SH-SY5Y (cell line): ENCODE results near the gene ADGRL3.

Source experiments
- GATA2 ChIP-seq: IDR thresholded peaks from 2 replicates; pipeline ENCODE4 v1.6.1; 2011; ENCODE audit warnings: mild to moderate bottlenecking, low read depth, low read length
- GATA3 ChIP-seq: IDR thresholded peaks from 2 replicates; pipeline ENCODE4 v1.6.1; 2011; ENCODE audit warnings: low read depth, mild to moderate bottlenecking, low read length, moderate library complexity

DNA sequence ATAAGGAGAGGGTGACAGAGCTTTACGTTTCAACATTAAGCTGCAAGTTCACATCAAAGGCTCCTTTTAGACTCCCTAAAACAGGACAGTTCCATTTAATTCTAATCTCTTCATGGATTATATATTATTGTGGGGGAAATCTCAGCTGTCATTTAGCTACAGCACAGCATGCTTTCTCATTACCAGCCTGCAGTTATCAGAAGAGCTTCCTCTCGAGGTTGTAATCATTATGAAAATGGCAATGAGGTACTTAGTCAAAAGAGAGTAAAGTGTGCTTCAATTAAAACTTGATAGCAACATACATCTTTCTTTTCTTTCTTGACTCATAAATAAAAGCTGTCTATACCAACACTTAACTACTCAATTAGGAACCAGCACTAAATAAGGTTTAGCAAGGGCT lies 896.8 kb downstream of the ADGRL3 start:
- no peak for TF ChIP-seq GATA2
- TF ChIP-seq GATA3: no peak
